ENCODE results near the gene KLK2. TPM values are rescaled to one million over a fixed set of nuclear protein-coding genes. Genes with fewer than 3 reads are reported as not detected.

KLK2 gene
- total RNA-seq, 1 experiment from 2014 or later: not detected

GRCh38 chr19:50833117-50833801 is 40.0 kb upstream of the KLK2 start, which contains the start of gene KLK15:
KLK15 (minus strand) TSS chr19:50833574; CDS start chr19:50831492, 2,082 bp downstream.
- Histone ChIP-seq H3K9me2 (ENCODE audit: insufficient read depth) (no peaks in the 10 kb centered on the region), H3K27ac (ENCODE audit: low read depth, low read length) (no peak within 1 kb of the TSS), H3K4me3 (replicated peaks in 1 of 2; ENCODE audit: low read depth in 1 of 2, low read length in 2 of 2) (no peak within 1 kb of the TSS), H3K27me3 (ENCODE audit: insufficient read depth, low read length) (no peaks in the 10 kb centered on the region), H3K9me3 (ENCODE audit: control insufficient read depth in 1 of 2, insufficient read depth in 1 of 2, low read depth in 1 of 2, low read length in 2 of 2) (no peaks in the 10 kb centered on the region), H3K36me3 (ENCODE audit: control insufficient read depth in 1 of 2, insufficient read depth in 2 of 2, low read length in 2 of 2) (no peaks in the 10 kb centered on the region), H3K4me2 (ENCODE audit: low read length) (no peak within 1 kb of the TSS), H3K9ac (ENCODE audit: low read length) (no peak within 1 kb of the TSS), H2AFZ (ENCODE audit: low read depth, low read length, poor library complexity, severe bottlenecking) (no peak within 1 kb of the TSS), H3K4me1 (ENCODE audit: control insufficient read depth in 1 of 2, insufficient read depth in 2 of 2, low read length in 2 of 2) (peaks cover 13 to 26% of the 10 kb centered on the region in 2 experiments), H3K79me2 (ENCODE audit: insufficient read depth, low read length) (no peaks in the 10 kb centered on the region), H4K20me1 (ENCODE audit: insufficient read depth) (no peaks in the 10 kb centered on the region)
- CTCF ChIA-PET: no interaction called here
- RAD21 ChIA-PET (ENCODE audit: low non-redundant PET in 1 of 2, low total read pairs in 2 of 2, uncharacterized antibody in 2 of 2, unreplicated experiment in 2 of 2): no interaction called here
- POLR2A ChIA-PET: no interaction called here
- TF ChIP-seq EZH2 (IDR thresholded peaks at IDR 0.05): no peak
- TF ChIP-seq POLR2A (IDR thresholded peaks at IDR 0.05; ENCODE audit: borderline replicate concordance, extremely low read depth, insufficient read depth, insufficient read length): no peak
- TF ChIP-seq MAX (IDR thresholded peaks at IDR 0.05): no peak
- TF ChIP-seq CTCF (IDR thresholded peaks at IDR 0.05 in 2 of 3, conservative IDR thresholded peaks at IDR 0.05 in 1 of 3; ENCODE audit: borderline replicate concordance in 1 of 3, insufficient read depth in 1 of 3, low read depth in 2 of 3, low read length in 2 of 3): no peak
- no peak for TF ChIP-seq SRF (IDR thresholded peaks at IDR 0.05; ENCODE audit: low read depth)
- TF ChIP-seq ZNF274 (IDR thresholded peaks at IDR 0.05; ENCODE audit: low read depth, low read length): no peak
- TF ChIP-seq TCF7L2 (IDR thresholded peaks at IDR 0.05; ENCODE audit: borderline replicate concordance, extremely low read depth, insufficient read depth, insufficient read length): no peak
- TF ChIP-seq YY1 (IDR thresholded peaks at IDR 0.05; ENCODE audit: extremely low read depth, insufficient replicate concordance, low read depth, low read length): no peak
- TF ChIP-seq CBX3 (IDR thresholded peaks at IDR 0.05; ENCODE audit: low read depth): no peak
- TF ChIP-seq SP1 (IDR thresholded peaks at IDR 0.05; ENCODE audit: low read depth): no peak
- no peak for TF ChIP-seq CEBPB (IDR thresholded peaks at IDR 0.05; ENCODE audit: low read depth)
- no peak for TF ChIP-seq RAD21 (IDR thresholded peaks at IDR 0.05; ENCODE audit: low read depth)
- TF ChIP-seq FOSL1 (IDR thresholded peaks at IDR 0.05; ENCODE audit: low read depth): no peak
- TF ChIP-seq ZFX (IDR thresholded peaks at IDR 0.05): no peak
- no peak for TF ChIP-seq REST (IDR thresholded peaks at IDR 0.05; ENCODE audit: low read depth)
- TF ChIP-seq SIN3A (IDR thresholded peaks at IDR 0.05; ENCODE audit: low read depth): no peak
- TF ChIP-seq ELF1 (IDR thresholded peaks at IDR 0.05; ENCODE audit: borderline replicate concordance, low read depth): no peak
- no peak for TF ChIP-seq EZH2phosphoT487 (IDR thresholded peaks at IDR 0.05; ENCODE audit: borderline replicate concordance)
- no peak for ATAC-seq
- no peak for DNase-seq (ENCODE audit: low read depth, low spot score)
- intact Hi-C loops (cut with micrococcal nuclease): no loop called here
- BruUV-seq (replicated peaks): no TSS peak

All from HCT116 (cell line).